WTC11 (cell line): ENCODE data around the gene RBP2. TPM values are rescaled to one million over a fixed set of nuclear protein-coding genes. Genes with fewer than 3 reads are reported as not detected.

Experiments used
- ATAC-seq: fragments of 200-7000 bp; cut with Tn5 transposase; 2 replicates; pipeline ENCODE4 v1.10.0; 2021; ENCODE audit warnings: mild to moderate bottlenecking, moderate library complexity
- CTCF ChIA-PET: fragments of 300-600 bp; sonication (Branson Sonifier 250); formaldehyde crosslinking; loops from one replicate; lab custom pipeline; 2021; ENCODE audit warnings: antibody characterized with exemption; lab: Charles Lee
- POLR2A ChIA-PET: fragments of 350-600 bp; sonication (Branson Sonifier 250); formaldehyde crosslinking; loops from one replicate; lab custom pipeline; 2021; ENCODE audit warnings: antibody characterized with exemption; lab: Charles Lee
- DNase-seq: peaks from one replicate; pipeline ENCODE4 v3.0.0; 2021; ENCODE audit warnings: low spot score
- H3K27ac Mint-ChIP-seq: 2 replicates; pipeline ENCODE4 v1.8.0; 2021; ENCODE audit warnings: mixed read lengths
- H3K27me3 Mint-ChIP-seq: 2 replicates; pipeline ENCODE4 v1.8.0; 2021; ENCODE audit warnings: low read depth, mild to moderate bottlenecking, moderate library complexity, mixed read lengths
- H3K36me3 Mint-ChIP-seq: 2 replicates; pipeline ENCODE4 v1.8.0; 2021; ENCODE audit warnings: mixed read lengths
- H3K4me1 Mint-ChIP-seq: 2 replicates; pipeline ENCODE4 v1.8.0; 2022; ENCODE audit warnings: mixed read lengths
- H3K4me3 Mint-ChIP-seq: 2 replicates; pipeline ENCODE4 v1.8.0; 2021; ENCODE audit warnings: mild to moderate bottlenecking, moderate library complexity, mixed read lengths
- H3K9me3 Mint-ChIP-seq: 2 replicates; pipeline ENCODE4 v1.8.0; 2021; ENCODE audit warnings: mixed read lengths
- E2F1 ChIP-seq: sonication (generic); formaldehyde crosslinking; IDR thresholded peaks from 2 replicates; pipeline ENCODE4 v1.8.0; 2022; ENCODE audit warnings: mild to moderate bottlenecking, missing genetic modification reagents
- EMX1 ChIP-seq: fragments of 250-450 bp; sonication (Bioruptor Pico); IDR thresholded peaks from 2 replicates; pipeline ENCODE4 v1.8.0; 2021; ENCODE audit warnings: mild to moderate bottlenecking
- ERG ChIP-seq: fragments of 250-450 bp; sonication (Bioruptor Pico); IDR thresholded peaks from 2 replicates; pipeline ENCODE4 v1.8.0; 2021; ENCODE audit warnings: mild to moderate bottlenecking
- ESRRA ChIP-seq: sonication (generic); formaldehyde crosslinking; IDR thresholded peaks from 2 replicates; pipeline ENCODE4 v1.8.1; 2022; ENCODE audit warnings: mild to moderate bottlenecking, missing genetic modification reagents, borderline replicate concordance
- ETV6 ChIP-seq: sonication (generic); formaldehyde crosslinking; IDR thresholded peaks from 2 replicates; pipeline ENCODE4 v1.8.1; 2022; ENCODE audit warnings: mild to moderate bottlenecking, missing genetic modification reagents
- FOXJ3 ChIP-seq: sonication (generic); formaldehyde crosslinking; IDR thresholded peaks from 2 replicates; pipeline ENCODE4 v1.9.0; 2021; ENCODE audit warnings: missing genetic modification reagents, mild to moderate bottlenecking, borderline replicate concordance
- FOXP4 ChIP-seq: sonication (generic); formaldehyde crosslinking; IDR thresholded peaks from 2 replicates; pipeline ENCODE4 v1.8.0; 2022; ENCODE audit warnings: mild to moderate bottlenecking, missing genetic modification reagents
- JAZF1 ChIP-seq: fragments of 250-450 bp; sonication (Bioruptor Pico); IDR thresholded peaks from 2 replicates; pipeline ENCODE4 v1.9.0; 2021; ENCODE audit warnings: moderate library complexity, mild to moderate bottlenecking, inconsistent platforms
- MAX ChIP-seq: sonication (generic); formaldehyde crosslinking; IDR thresholded peaks from 2 replicates; pipeline ENCODE4 v1.8.0; 2022; ENCODE audit warnings: mild to moderate bottlenecking, missing genetic modification reagents
- NFE2L1 ChIP-seq: sonication (generic); formaldehyde crosslinking; IDR thresholded peaks from 2 replicates; pipeline ENCODE4 v1.8.1; 2023; ENCODE audit warnings: missing genetic modification reagents
- SMAD4 ChIP-seq: sonication (generic); formaldehyde crosslinking; IDR thresholded peaks from 2 replicates; pipeline ENCODE4 v1.8.0; 2022; ENCODE audit warnings: mild to moderate bottlenecking, missing genetic modification reagents
- USF1 ChIP-seq: sonication (generic); formaldehyde crosslinking; IDR thresholded peaks from 2 replicates; pipeline ENCODE4 v1.8.0; 2022; ENCODE audit warnings: mild to moderate bottlenecking, missing genetic modification reagents
- ZNF219 ChIP-seq: sonication (generic); formaldehyde crosslinking; IDR thresholded peaks from 2 replicates; pipeline ENCODE4 v1.8.0; 2023; ENCODE audit warnings: missing genetic modification reagents, mild to moderate bottlenecking, borderline replicate concordance
- ZNF232 ChIP-seq: sonication (generic); formaldehyde crosslinking; IDR thresholded peaks from 2 replicates; pipeline ENCODE4 v1.8.0; 2022; ENCODE audit warnings: mild to moderate bottlenecking, missing genetic modification reagents
- ZNF425 ChIP-seq: fragments of 250-450 bp; sonication (Bioruptor Pico); conservative IDR thresholded peaks from 2 replicates; pipeline ENCODE4 v1.9.0; 2021; ENCODE audit warnings: mild to moderate bottlenecking
- ZSCAN18 ChIP-seq: fragments of 250-450 bp; sonication (Bioruptor Pico); IDR thresholded peaks from 2 replicates; pipeline ENCODE4 v2.1.2; 2022; ENCODE audit warnings: mild to moderate bottlenecking, moderate library complexity
- total RNA-seq: library from RNA; stranded (reverse); gene quantifications from 3 replicates; pipeline ENCODE4 v1.2.3, GENCODE V29; 2021

RBP2 gene
- total RNA-seq, 1 experiment from 2014 or later: not detected

- peaks cover 5% of the 10 kb centered on the region; the same call in 1 of the 2 replicates for H3K36me3 Mint-ChIP-seq
- H3K4me3 Mint-ChIP-seq: no peak overlapping the region
- H3K9me3 Mint-ChIP-seq: no peaks in the 10 kb centered on the region
- H3K27me3 Mint-ChIP-seq: peaks cover 12% of the 10 kb centered on the region
- POLR2A ChIA-PET: no interaction called here
- CTCF ChIA-PET: interaction anchor here (0.6 to 2.6 kb wide), 20 partner anchors 7 to 1184 kb away, joined by 3 to 12 read pairs (median 3); no protein-coding TSS in a partner anchor
- peaks cover 17% of the 10 kb centered on the region for H3K4me1 Mint-ChIP-seq
- no peak for DNase-seq
- no peak for ATAC-seq
- TF ChIP-seq ESRRA (no peak), ZNF425 (CRISPR knock-in tag) (no peak), SMAD4 (CRISPR knock-in tag) (no peak), USF1 (CRISPR knock-in tag) (no peak), NFE2L1 (no peak), EMX1 (CRISPR knock-in tag) (no peak), ZSCAN18 (CRISPR knock-in tag) (no peak), ERG (CRISPR knock-in tag) (no peak), ZNF232 (CRISPR knock-in tag) (no peak), MAX (CRISPR knock-in tag) (no peak)
- no peak overlapping the region for H3K27ac Mint-ChIP-seq
These were observed 42.9 kb upstream of the RBP2 start for GRCh38 chr3:139518926-139519842.

GRCh38 chr3:139518306-139518705 lies 42.0 kb upstream of the RBP2 start:
- no peak for ATAC-seq
- TF ChIP-seq ZNF219 (CRISPR knock-in tag) (no peak), FOXP4 (CRISPR knock-in tag) (no peak), ZNF425 (CRISPR knock-in tag) (no peak), FOXJ3 (no peak), E2F1 (CRISPR knock-in tag) (no peak), JAZF1 (CRISPR knock-in tag) (no peak), NFE2L1 (no peak), ETV6 (no peak), ZSCAN18 (CRISPR knock-in tag) (no peak), USF1 (CRISPR knock-in tag) (no peak)
- Mint-ChIP-seq H3K4me1 (peaks cover 8% of the 10 kb centered on the region; the same call in 1 of the 2 replicates), H3K27ac (no peak overlapping the region), H3K36me3 (peaks cover 4% of the 10 kb centered on the region; the same call in 1 of the 2 replicates), H3K9me3 (no peaks in the 10 kb centered on the region), H3K4me3 (no peak overlapping the region), H3K27me3 (peaks cover 4% of the 10 kb centered on the region)
- no peak for DNase-seq
- CTCF ChIA-PET: no interaction called here
- POLR2A ChIA-PET: no interaction called here
